A549 (cell line): ENCODE results near the gene ARHGAP44. TPM values are rescaled to one million over a fixed set of nuclear protein-coding genes. Genes with fewer than 3 reads are reported as not detected.

Source experiments
- ATAC-seq, 2 experiments: fragments of 200-7000 bp in 1 of 2; fragments of >200 bp in 1 of 2; cut with Nextera tagmentation in 1 of 2; cut with Tn5 transposase in 1 of 2; 3 replicates each; pipeline versions ENCODE4 v1.8.0 to v1.9.1; 2018 to 2020; ENCODE audit warnings: mild to moderate bottlenecking in 1 of 2, moderate library complexity in 1 of 2
- CTCF ChIA-PET: fragments of 300-600 bp; sonication (Branson Sonifier 250); formaldehyde crosslinking; extraction: SDS; loops from one replicate; lab custom pipeline; 2021; ENCODE audit warnings: antibody characterized with exemption, inconsistent platforms; lab: Yijun Ruan, JAX
- POLR2A ChIA-PET: fragments of 350-600 bp; formaldehyde crosslinking; extraction: SDS; loops from one replicate; lab custom pipeline; 2021; ENCODE audit warnings: antibody characterized with exemption, inconsistent platforms; lab: Yijun Ruan, JAX
- DNase-seq, 2 experiments: peaks; one replicate each; pipeline versions ENCODE4 v3.0.0 to v3.0.0-alpha.2; 2011 to 2016; ENCODE audit warnings: low read depth in 1 of 2, low spot score in 1 of 2
- FAIRE-seq: peaks from 2 replicates; lab custom pipeline; 2011; peaks lifted over from hg19 to GRCh38; lab: Jason Lieb, UNC
- H3K27ac ChIP-seq, 2 experiments: fragments of >200 bp; sonication (Bioruptor Twin); formaldehyde crosslinking; 3 replicates each; pipeline ENCODE4 v1.5.1; 2016 to 2017
- H3K4me1 ChIP-seq: fragments of >200 bp; sonication (Bioruptor Twin); formaldehyde crosslinking; 3 replicates; pipeline ENCODE4 v1.6.1; 2016
- H3K4me2 ChIP-seq: fragments of >200 bp; sonication (Bioruptor Twin); formaldehyde crosslinking; 3 replicates; pipeline ENCODE4 v1.6.1; 2016
- H3K4me3 ChIP-seq: fragments of >200 bp; sonication (Bioruptor Twin); formaldehyde crosslinking; 3 replicates; pipeline ENCODE4 v1.5.1; 2016
- H3K9me3 ChIP-seq: fragments of >200 bp; sonication (Bioruptor Twin); formaldehyde crosslinking; 3 replicates; pipeline ENCODE4 v1.6.1; 2016
- BHLHE40 ChIP-seq: IDR thresholded peaks from 2 replicates; pipeline ENCODE4 v1.6.1; 2012; ENCODE audit warnings: low read depth, low read length, inconsistent platforms
- CTCF ChIP-seq: fragments of >200 bp; sonication (Bioruptor Twin); formaldehyde crosslinking; IDR thresholded peaks from 3 replicates; pipeline ENCODE4 v1.5.1; 2016
- EHMT2 ChIP-seq: fragments of 200-600 bp; sonication (generic); IDR thresholded peaks from 2 replicates; pipeline ENCODE4 v1.6.1; 2016; ENCODE audit warnings: antibody characterized with exemption, low read depth, mild to moderate bottlenecking, moderate library complexity
- ESRRA ChIP-seq: fragments of 150-350 bp; IDR thresholded peaks from 2 replicates; pipeline ENCODE4 v1.6.1; 2014; ENCODE audit warnings: mild to moderate bottlenecking, low read length, borderline replicate concordance
- FOXS1 ChIP-seq: fragments of 250-450 bp; sonication (Bioruptor Pico); IDR thresholded peaks from 2 replicates; pipeline ENCODE4 v1.5.0; 2020; ENCODE audit warnings: mild to moderate bottlenecking, moderate library complexity
- GATA3 ChIP-seq: IDR thresholded peaks from 2 replicates; pipeline ENCODE4 v1.6.1; 2012; ENCODE audit warnings: borderline replicate concordance
- HDAC2 ChIP-seq: fragments of 200-600 bp; sonication (generic); IDR thresholded peaks from 2 replicates; pipeline ENCODE4 v1.6.1; 2016
- JUNB ChIP-seq: fragments of >200 bp; sonication (Bioruptor Twin); formaldehyde crosslinking; IDR thresholded peaks from 2 replicates; pipeline ENCODE4 v1.6.1; 2016
- MAFK ChIP-seq: fragments of 450-650 bp; IDR thresholded peaks from 2 replicates; pipeline ENCODE4 v1.6.1; 2014; ENCODE audit not compliant: partially characterized antibody
- NPAS2 ChIP-seq: fragments of 250-450 bp; sonication (Bioruptor Pico); IDR thresholded peaks from 2 replicates; pipeline ENCODE4 v1.8.0; 2022; ENCODE audit warnings: mild to moderate bottlenecking, moderate library complexity, borderline replicate concordance
- POLR2AphosphoS2 ChIP-seq: conservative IDR thresholded peaks from 2 replicates; pipeline ENCODE4 v1.6.1; 2012; ENCODE audit warnings: low read length, improper control_type of control experiment, inconsistent platforms
- RARB ChIP-seq: fragments of 250-450 bp; sonication (Bioruptor Pico); IDR thresholded peaks from 2 replicates; pipeline ENCODE4 v1.8.0; 2021; ENCODE audit warnings: mild to moderate bottlenecking, moderate library complexity
- RCOR1 ChIP-seq: fragments of 150-350 bp; IDR thresholded peaks from 2 replicates; pipeline ENCODE4 v1.6.1; 2014; ENCODE audit warnings: antibody characterized with exemption, low read length, low read depth
- RNF2 ChIP-seq: fragments of 200-600 bp; sonication (generic); IDR thresholded peaks from 2 replicates; pipeline ENCODE4 v1.6.1; 2016; ENCODE audit warnings: low read depth, mild to moderate bottlenecking, antibody characterized with exemption, moderate library complexity, borderline replicate concordance
- SMC3 ChIP-seq: fragments of >200 bp; sonication (Bioruptor Twin); formaldehyde crosslinking; IDR thresholded peaks from 3 replicates; pipeline ENCODE4 v1.6.1; 2018; ENCODE audit warnings: inconsistent platforms
- TFCP2L1 ChIP-seq: fragments of 250-450 bp; sonication (Bioruptor Pico); IDR thresholded peaks from 2 replicates; pipeline ENCODE4 v1.5.0; 2021; ENCODE audit warnings: mild to moderate bottlenecking
- TP53 ChIP-seq: fragments of 250-450 bp; sonication (Bioruptor Pico); IDR thresholded peaks from 2 replicates; pipeline ENCODE4 v1.5.0; 2021; ENCODE audit warnings: mild to moderate bottlenecking, moderate library complexity
- ZC3H11A ChIP-seq: fragments of 450-650 bp; IDR thresholded peaks from 2 replicates; pipeline ENCODE4 v1.6.1; 2014; ENCODE audit warnings: antibody characterized with exemption, mild to moderate bottlenecking
- ZNF302 ChIP-seq: fragments of 250-450 bp; sonication (Bioruptor Pico); IDR thresholded peaks from 2 replicates; pipeline ENCODE4 v1.9.0; 2021; ENCODE audit warnings: inconsistent platforms, mild to moderate bottlenecking, moderate library complexity
- WGBS: methylation state at CpG from one replicate; pipeline ENCODE4 v1.1.6; 2017; ENCODE audit errors: missing lambda C conversion rate; 5-methylcytosine and 5-hydroxymethylcytosine counted together
- polyA plus RNA-seq, 4 experiments: library from polyadenylated mRNA; depleted of rRNA in 3 of 4; stranded (reverse); fragments of >200 nt; fragmentation: RNase III in 1 of 4; extraction: RNeasy Plus Mini Kit Qiagen cat#74134 plus additional on column Dnase treatment in 1 of 4; gene quantifications; 2 replicates in 3 of 4; 3 replicates in 1 of 4; pipeline ENCODE4 v1.2.3, GENCODE V29; 2011 to 2017
- TF ChIP-seq, protein P1 (sequence below): fragments of 250-450 bp; sonication (Bioruptor Pico); IDR thresholded peaks from 2 replicates; pipeline ENCODE4 v1.5.0; 2021; ENCODE audit warnings: mild to moderate bottlenecking, moderate library complexity, borderline replicate concordance

The ARHGAP44 gene
- polyA plus RNA-seq, 2 of the 4 experiments (the other 2 are of a cell fraction): 4.1 to 4.2 TPM

DNA sequence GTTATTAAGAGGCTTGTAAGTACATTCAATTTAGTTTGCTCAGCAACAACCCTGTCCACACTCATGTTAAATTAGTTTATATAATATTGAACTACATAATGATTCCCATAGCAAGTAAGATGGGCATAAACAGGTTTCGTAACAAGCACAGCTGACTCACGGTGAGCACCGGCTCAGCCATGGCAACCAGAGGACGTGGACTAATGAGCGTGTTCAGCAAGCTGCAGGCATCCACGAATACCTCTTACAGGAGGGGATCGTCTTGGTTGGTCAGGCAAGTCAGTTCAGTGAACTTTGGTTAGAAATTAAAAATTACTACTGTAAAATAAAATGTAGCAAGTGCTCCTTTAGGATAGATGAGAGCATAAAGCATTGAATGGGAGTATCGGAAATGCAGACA is 170.1 kb downstream of the ARHGAP44 start:
- H3K4me1 ChIP-seq: no peaks in the 10 kb centered on the region
- no peak overlapping the region for H3K27ac ChIP-seq
- 72% methylated on average over 8 of the region's 8 CpGs for WGBS
- ATAC-seq: no peak
- POLR2A ChIA-PET: no interaction called here
- DNase-seq: no peak
- H3K9me3 ChIP-seq: 0 out of 3 replicates have a peak, but pooled peaks cover 9% of the 10 kb centered on the region
- no peak for FAIRE-seq
- CTCF ChIA-PET: interaction anchor here (0.5 to 2.0 kb wide), 2 partner anchors 43 to 1676 kb away, joined by 3 to 5 read pairs; no protein-coding TSS in a partner anchor
- no peak for TF ChIP-seq TP53 (CRISPR knock-in tag)
- no peak for TF ChIP-seq BHLHE40
- TF ChIP-seq JUNB: no peak
- no peak for TF ChIP-seq HDAC2
- TF ChIP-seq CTCF: no peak
- TF ChIP-seq MAFK: no peak
- H3K4me2 ChIP-seq: no peak overlapping the region
- no peak overlapping the region for H3K4me3 ChIP-seq

- CTCF ChIA-PET: interaction anchor here (1.2 to 1.7 kb wide), 3 partner anchors 9 to 62 kb away, joined by 3 to 5 read pairs (median 4); no protein-coding TSS in a partner anchor
- H3K9me3 ChIP-seq: 0 out of 3 replicates have a peak, but pooled peaks cover 5% of the 10 kb centered on the region
- H3K27ac ChIP-seq: no peak overlapping the region
- TF ChIP-seq ZC3H11A: no peak
- no peak for TF ChIP-seq ZNF302
- no peak for TF ChIP-seq GATA3
- TF ChIP-seq, protein P1, sequence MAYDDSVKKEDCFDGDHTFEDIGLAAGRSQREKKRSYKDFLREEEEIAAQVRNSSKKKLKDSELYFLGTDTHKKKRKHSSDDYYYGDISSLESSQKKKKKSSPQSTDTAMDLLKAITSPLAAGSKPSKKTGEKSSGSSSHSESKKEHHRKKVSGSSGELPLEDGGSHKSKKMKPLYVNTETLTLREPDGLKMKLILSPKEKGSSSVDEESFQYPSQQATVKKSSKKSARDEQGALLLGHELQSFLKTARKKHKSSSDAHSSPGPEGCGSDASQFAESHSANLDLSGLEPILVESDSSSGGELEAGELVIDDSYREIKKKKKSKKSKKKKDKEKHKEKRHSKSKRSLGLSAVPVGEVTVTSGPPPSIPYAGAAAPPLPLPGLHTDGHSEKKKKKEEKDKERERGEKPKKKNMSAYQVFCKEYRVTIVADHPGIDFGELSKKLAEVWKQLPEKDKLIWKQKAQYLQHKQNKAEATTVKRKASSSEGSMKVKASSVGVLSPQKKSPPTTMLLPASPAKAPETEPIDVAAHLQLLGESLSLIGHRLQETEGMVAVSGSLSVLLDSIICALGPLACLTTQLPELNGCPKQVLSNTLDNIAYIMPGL (CRISPR knock-in tag): no peak
- TF ChIP-seq POLR2AphosphoS2: no peak
- no peak for TF ChIP-seq ESRRA
- TF ChIP-seq TFCP2L1: no peak
- no peak for TF ChIP-seq FOXS1
- no peak for TF ChIP-seq SMC3
- TF ChIP-seq RNF2: no peak
- TF ChIP-seq, all 56 proteins: peak for 0
- Histone ChIP-seq H3K4me1 (no peaks in the 10 kb centered on the region), H3K4me3 (no peak overlapping the region), H3K4me2 (no peak overlapping the region)
- POLR2A ChIA-PET: no interaction called here
- FAIRE-seq (no peak), DNase-seq (no peak), ATAC-seq (no peak)
- WGBS: 87% methylated on average over 4 of the region's 4 CpGs
Observed at GRCh38 chr17:12961655-12962054, 172.4 kb downstream of the ARHGAP44 start.

DNA sequence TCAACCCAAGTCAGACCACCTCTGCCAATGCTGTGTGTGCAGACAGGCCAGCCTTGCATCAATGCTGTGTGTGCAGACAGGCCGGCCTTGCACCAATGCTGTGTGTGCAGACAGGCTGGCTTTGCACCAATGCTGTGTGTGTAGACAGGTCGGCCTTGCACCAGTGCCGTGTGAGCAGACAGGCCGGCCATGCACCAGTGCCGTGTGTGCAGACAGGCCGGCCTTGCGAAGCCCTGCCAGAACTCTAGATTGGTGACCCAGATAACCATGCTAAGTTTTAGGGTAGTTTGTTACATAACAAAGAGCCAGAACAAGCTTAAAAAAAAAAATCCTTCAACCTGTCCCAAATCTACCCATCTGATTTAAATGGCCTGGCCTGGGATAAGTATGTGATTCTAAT is 174.2 kb downstream of the ARHGAP44 start:
- no peaks in the 10 kb centered on the region for H3K9me3 ChIP-seq
- H3K27ac ChIP-seq: no peak overlapping the region
- ATAC-seq (no peak), FAIRE-seq (no peak), DNase-seq (no peak)
- POLR2A ChIA-PET: no interaction called here
- no peak overlapping the region for H3K4me2 ChIP-seq
- no peaks in the 10 kb centered on the region for H3K4me1 ChIP-seq
- 80% methylated on average over 7 of the region's 7 CpGs for WGBS
- H3K4me3 ChIP-seq: no peak overlapping the region
- no peak for TF ChIP-seq NPAS2 (CRISPR knock-in tag)
- no peak for TF ChIP-seq TFCP2L1
- no peak for TF ChIP-seq ZNF302
- CTCF ChIA-PET: interaction anchor here (0.6 kb wide), 1 partner anchor 1429 kb away, joined by 3 read pairs; no protein-coding TSS in a partner anchor

DNA sequence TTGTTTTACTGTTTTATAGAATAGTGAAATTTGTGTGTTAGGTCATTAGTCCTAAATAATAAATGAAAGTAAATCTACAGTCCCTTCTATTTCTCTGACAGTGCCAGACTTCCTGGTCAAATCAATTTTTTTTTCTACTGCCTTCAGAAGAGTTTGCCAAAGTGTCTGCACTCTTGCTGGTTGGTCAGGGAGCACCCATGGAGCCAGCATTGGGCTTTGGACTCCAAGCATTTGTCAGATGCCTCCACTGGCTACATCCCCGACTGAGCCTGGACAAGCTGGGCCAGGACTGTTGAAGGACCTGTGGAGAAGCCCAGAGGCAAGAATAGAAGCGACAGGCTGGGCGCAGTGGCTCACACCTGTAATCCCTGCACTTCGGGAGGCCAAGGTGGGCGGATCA is 174.9 kb downstream of the ARHGAP44 start:
- POLR2A ChIA-PET: no interaction called here
- Histone ChIP-seq H3K4me2 (no peak overlapping the region), H3K9me3 (no peaks in the 10 kb centered on the region), H3K4me3 (no peak overlapping the region), H3K27ac (no peak overlapping the region)
- FAIRE-seq: no peak
- no peak for TF ChIP-seq RCOR1
- TF ChIP-seq MAFK: no peak
- no peak for TF ChIP-seq SMC3
- no peak for TF ChIP-seq RARB
- no peak for TF ChIP-seq EHMT2
- TF ChIP-seq, all 56 proteins: peak for 0
- CTCF ChIA-PET: interaction anchor here (0.9 kb wide), 1 partner anchor 65 kb away, joined by 3 read pairs; no protein-coding TSS in a partner anchor
- DNase-seq (no peak), ATAC-seq (no peak)
- H3K4me1 ChIP-seq: no peaks in the 10 kb centered on the region
- 67% methylated on average over 5 of the region's 5 CpGs for WGBS
